GM06990 (cell line): ENCODE data around the gene KCNK5.

Experiments
- DNase-seq: peaks from one replicate; pipeline ENCODE4 v3.0.0-alpha.2; 2011; ENCODE audit not compliant: insufficient read length; ENCODE audit errors: extremely low read depth
- H3K27me3 ChIP-seq: replicated peaks from 2 replicates; pipeline ENCODE4 v1.6.0; 2011; ENCODE audit warnings: low read length; ENCODE audit not compliant: control insufficient read depth, insufficient read depth
- H3K36me3 ChIP-seq: 2 replicates; pipeline ENCODE4 v1.5.1; 2011; ENCODE audit warnings: low read length; ENCODE audit not compliant: control insufficient read depth, insufficient read depth
- H3K4me3 ChIP-seq: replicated peaks from 2 replicates; pipeline ENCODE4 v1.5.1; 2011; ENCODE audit warnings: low read depth, mild to moderate bottlenecking, control low read depth, low read length
- CTCF ChIP-seq: IDR thresholded peaks from 2 replicates; pipeline ENCODE4 v1.5.1; 2011; ENCODE audit warnings: low read length, control low read depth, mild to moderate bottlenecking, inconsistent platforms; ENCODE audit not compliant: insufficient read depth, poor library complexity, severe bottlenecking

Gene KCNK5

GRCh38 chr6:39166912-39167290 is 62.4 kb downstream of the KCNK5 start:
- H3K27me3 ChIP-seq, result no peaks in the 10 kb centered on the region
- no peak for TF ChIP-seq CTCF
- no peak overlapping the region for H3K4me3 ChIP-seq
- no peak for DNase-seq
- H3K36me3 ChIP-seq, result no peaks in the 10 kb centered on the region

GRCh38 chr6:39166189-39166911 is 62.9 kb downstream of the KCNK5 start:
- H3K4me3 ChIP-seq, result no peak overlapping the region
- DNase-seq, result peak; percentile 66
- H3K36me3 ChIP-seq, result no peaks in the 10 kb centered on the region
- TF ChIP-seq CTCF, result peak; percentile 93
- no peaks in the 10 kb centered on the region for H3K27me3 ChIP-seq

GRCh38 chr6:39157511-39157910 is 71.8 kb downstream of the KCNK5 start:
- TF ChIP-seq CTCF, result no peak
- no peak for DNase-seq
- no peak overlapping the region for H3K4me3 ChIP-seq
- H3K36me3 ChIP-seq, result no peaks in the 10 kb centered on the region
- no peaks in the 10 kb centered on the region; the same call in 1 of the 2 replicates for H3K27me3 ChIP-seq

GRCh38 chr6:39156801-39157200 is 72.5 kb downstream of the KCNK5 start:
- no peak for TF ChIP-seq CTCF
- H3K27me3 ChIP-seq, result no peaks in the 10 kb centered on the region; the same call in 1 of the 2 replicates
- no peak for DNase-seq
- H3K4me3 ChIP-seq, result no peak overlapping the region
- H3K36me3 ChIP-seq, result no peaks in the 10 kb centered on the region

GRCh38 chr6:39154705-39155104 is 74.6 kb downstream of the KCNK5 start:
- Histone ChIP-seq H3K36me3 (no peaks in the 10 kb centered on the region), H3K27me3 (no peaks in the 10 kb centered on the region; the same call in 1 of the 2 replicates), H3K4me3 (no peak overlapping the region)
- TF ChIP-seq CTCF, result no peak
- no peak for DNase-seq
